ENCODE results near the gene MYT1. TPM values are rescaled to one million over a fixed set of nuclear protein-coding genes. Genes with fewer than 3 reads are reported as not detected.
"Not testable (repeated sequence)": the region's sequence is repeated elsewhere in the genome, so short reads cannot be mapped to it uniquely, and the experiment has no call there.

The MYT1 gene
- total RNA-seq, 2 donors from 2014 or later, result 0.15 TPM; not detected in 1

DNA sequence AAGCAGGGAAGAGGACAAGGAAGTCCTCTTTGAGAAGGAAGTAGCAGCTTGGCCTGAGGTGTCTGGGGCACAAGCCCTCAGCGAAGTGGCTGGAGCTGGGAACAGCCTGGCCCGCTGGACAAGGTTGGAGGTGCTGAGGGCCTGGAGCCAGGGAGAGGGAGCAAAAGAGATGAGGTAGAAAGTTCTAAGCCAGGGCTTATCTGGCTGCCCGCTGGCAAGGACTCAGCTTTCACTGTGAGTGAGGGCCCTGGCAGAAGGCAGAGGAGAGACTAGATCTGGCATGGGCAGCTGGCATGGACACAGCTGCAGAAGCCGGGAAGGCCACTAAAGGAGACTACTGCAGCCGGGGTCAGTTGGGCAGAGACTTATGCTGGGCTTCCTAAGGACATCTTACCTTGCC lies 69.5 kb downstream of the MYT1 start:
- no peak for DNase-seq (ENCODE audit: low spot score)
- Histone ChIP-seq H3K4me3 (no peak overlapping the region), H3K27ac (peak overlapping the region; percentile 50 to 92), H3K9me3 (no peaks in the 10 kb centered on the region), H3K4me1 (peaks cover 0 to 22% of the 10 kb centered on the region in 2 donors), H3K36me3 (no peaks in the 10 kb centered on the region), H3K27me3 (no peaks in the 10 kb centered on the region)
- TF ChIP-seq, protein P1, sequence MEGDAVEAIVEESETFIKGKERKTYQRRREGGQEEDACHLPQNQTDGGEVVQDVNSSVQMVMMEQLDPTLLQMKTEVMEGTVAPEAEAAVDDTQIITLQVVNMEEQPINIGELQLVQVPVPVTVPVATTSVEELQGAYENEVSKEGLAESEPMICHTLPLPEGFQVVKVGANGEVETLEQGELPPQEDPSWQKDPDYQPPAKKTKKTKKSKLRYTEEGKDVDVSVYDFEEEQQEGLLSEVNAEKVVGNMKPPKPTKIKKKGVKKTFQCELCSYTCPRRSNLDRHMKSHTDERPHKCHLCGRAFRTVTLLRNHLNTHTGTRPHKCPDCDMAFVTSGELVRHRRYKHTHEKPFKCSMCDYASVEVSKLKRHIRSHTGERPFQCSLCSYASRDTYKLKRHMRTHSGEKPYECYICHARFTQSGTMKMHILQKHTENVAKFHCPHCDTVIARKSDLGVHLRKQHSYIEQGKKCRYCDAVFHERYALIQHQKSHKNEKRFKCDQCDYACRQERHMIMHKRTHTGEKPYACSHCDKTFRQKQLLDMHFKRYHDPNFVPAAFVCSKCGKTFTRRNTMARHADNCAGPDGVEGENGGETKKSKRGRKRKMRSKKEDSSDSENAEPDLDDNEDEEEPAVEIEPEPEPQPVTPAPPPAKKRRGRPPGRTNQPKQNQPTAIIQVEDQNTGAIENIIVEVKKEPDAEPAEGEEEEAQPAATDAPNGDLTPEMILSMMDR (IDR thresholded peaks at IDR 0.05), result no peak

DNA sequence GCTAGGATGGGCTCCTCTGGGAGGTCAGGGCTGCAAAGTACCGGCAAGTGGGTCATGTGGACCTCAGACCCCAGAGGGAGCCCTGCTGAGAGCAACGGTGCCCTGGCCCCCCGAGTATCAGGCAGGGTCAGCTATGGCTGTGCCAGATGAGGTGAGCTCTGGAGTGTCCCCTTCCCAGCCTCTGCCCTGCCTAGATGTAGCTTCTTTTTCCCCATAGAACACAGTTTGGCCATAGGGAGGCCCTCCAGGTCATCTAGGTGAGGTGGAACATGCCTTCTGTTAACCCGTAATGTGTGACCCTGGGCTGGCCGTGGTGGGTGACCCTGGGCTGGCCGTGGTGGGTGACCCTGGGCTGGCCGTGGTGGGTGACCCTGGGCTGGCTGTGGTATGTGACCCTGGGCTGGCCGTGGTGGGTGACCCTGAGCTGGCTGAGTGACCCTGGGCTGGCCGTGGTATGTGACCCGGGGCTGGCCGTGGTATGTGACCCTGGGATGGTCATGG lies 70.1 kb downstream of the MYT1 start:
- peaks cover 0 to 23% of the 10 kb centered on the region in 2 donors for H3K4me1 ChIP-seq
- TF ChIP-seq, protein P1 (IDR thresholded peaks at IDR 0.05), result no peak
- H3K27me3 ChIP-seq, result no peaks in the 10 kb centered on the region
- no peak for DNase-seq (ENCODE audit: low spot score)
- H3K27ac ChIP-seq, result peak overlapping the region; percentile 50 to 69
- no peaks in the 10 kb centered on the region for H3K9me3 ChIP-seq
- H3K4me3 ChIP-seq, result no peak overlapping the region
- no peaks in the 10 kb centered on the region for H3K36me3 ChIP-seq

GRCh38 chr20:64234921-64235565 lies 70.8 kb downstream of the MYT1 start:
- not testable (repeated sequence) for H3K4me3 ChIP-seq; H3K27ac ChIP-seq; H3K27me3 ChIP-seq; H3K36me3 ChIP-seq; H3K9me3 ChIP-seq; DNase-seq (ENCODE audit: low spot score)
- H3K4me1 ChIP-seq, result peaks cover 0 to 23% of the 10 kb centered on the region in 2 donors

GRCh38 chr20:64236137-64237088 lies 72.2 kb downstream of the MYT1 start:
- no peaks in the 10 kb centered on the region for H3K27me3 ChIP-seq
- DNase-seq (ENCODE audit: low spot score), result no peak
- H3K27ac ChIP-seq, result no peak overlapping the region
- H3K9me3 ChIP-seq, result no peaks in the 10 kb centered on the region
- no peak overlapping the region for H3K4me3 ChIP-seq
- peaks cover 0 to 23% of the 10 kb centered on the region in 2 donors for H3K4me1 ChIP-seq
- no peaks in the 10 kb centered on the region for H3K36me3 ChIP-seq
- TF ChIP-seq, protein P1 (IDR thresholded peaks at IDR 0.05), result no peak

DNA sequence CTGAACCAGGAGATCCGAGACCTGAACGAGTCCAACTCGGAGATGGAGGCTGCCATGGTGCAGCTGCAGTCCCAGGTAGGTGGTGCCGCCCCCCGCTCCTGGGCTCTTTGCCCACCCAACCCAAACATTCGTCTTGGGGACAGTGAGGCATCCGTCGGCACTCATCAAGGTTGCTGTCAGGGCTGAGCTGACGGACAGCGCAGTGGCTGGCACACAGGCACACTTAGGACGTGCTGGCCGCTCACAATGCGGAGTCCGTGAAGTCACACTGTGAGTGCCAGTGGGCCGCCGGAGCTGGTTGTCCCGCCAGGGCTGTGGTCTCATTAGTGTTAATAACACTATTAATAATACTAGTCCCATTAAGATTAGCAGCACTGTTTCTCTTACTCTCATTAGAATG lies 73.1 kb downstream of the MYT1 start:
- H3K27me3 ChIP-seq, result no peaks in the 10 kb centered on the region
- no peaks in the 10 kb centered on the region for H3K9me3 ChIP-seq
- H3K4me1 ChIP-seq, result peaks cover 0 to 22% of the 10 kb centered on the region in 2 donors
- H3K4me3 ChIP-seq, result no peak overlapping the region
- no peak overlapping the region for H3K27ac ChIP-seq
- no peaks in the 10 kb centered on the region for H3K36me3 ChIP-seq
- no peak for DNase-seq (ENCODE audit: low spot score)
- TF ChIP-seq, protein P1 (IDR thresholded peaks at IDR 0.05), result no peak

Data from right atrium auricular region (tissue), 2 donors.